SK-N-SH (cell line): ENCODE results near the gene INO80D. TPM values are rescaled to one million over a fixed set of nuclear protein-coding genes. Genes with fewer than 3 reads are reported as not detected.
A peak's percentile ranks its signal among the peaks of the same experiment; 100 is the strongest.

Experiments used
- CTCF ChIA-PET: fragments of 300-600, 350-600 bp; formaldehyde crosslinking; extraction: SDS; loops from one replicate; lab custom pipeline; 2021; lab: Yijun Ruan, JAX
- POLR2A ChIA-PET: fragments of 350-600 bp; sonication (Branson Sonifier 250); formaldehyde crosslinking; extraction: SDS; loops from one replicate; lab custom pipeline; 2020; ENCODE audit warnings: antibody characterized with exemption, inconsistent platforms; lab: Yijun Ruan, JAX
- DNase-seq: peaks from one replicate; pipeline ENCODE4 v3.0.0; 2012
- H2AFZ ChIP-seq: fragments of 200-600 bp; sonication (generic); 2 replicates; pipeline ENCODE4 v1.8.1; 2016; ENCODE audit warnings: antibody characterized with exemption, mild to moderate bottlenecking, low read depth
- H3F3A ChIP-seq: fragments of 200-600 bp; sonication (generic); replicated peaks from 2 replicates; pipeline ENCODE3; 2016; ENCODE audit warnings: antibody characterized with exemption, mild to moderate bottlenecking; ENCODE audit not compliant: insufficient read depth
- H3K27ac ChIP-seq, 2 experiments: fragments of 200-500 bp in 1 of 2; fragments of 200-600 bp in 1 of 2; sonication (Bioruptor generic) in 1 of 2; sonication (generic), shearing (Covaris generic) in 1 of 2; 2 replicates each; pipeline versions ENCODE4 v1.5.1 to v1.6.1; 2014 to 2016; ENCODE audit warnings: low read depth in 2 of 2, inconsistent platforms in 1 of 2, low read length in 1 of 2, mild to moderate bottlenecking in 1 of 2, mixed read lengths in 1 of 2
- H3K27me3 ChIP-seq: fragments of 200-600 bp; sonication (generic), shearing (Covaris generic); 2 replicates; pipeline ENCODE4 v1.6.1; 2016; ENCODE audit warnings: mixed run types; ENCODE audit not compliant: insufficient read depth
- H3K36me3 ChIP-seq, 2 experiments: fragments of 200-500 bp in 1 of 2; fragments of 200-600 bp in 1 of 2; sonication (Bioruptor generic) in 1 of 2; sonication (generic) in 1 of 2; replicated peaks in 1 of 2; 2 replicates each; pipeline versions ENCODE3 to v1.5.1; 2014 to 2016; ENCODE audit warnings: low read length in 1 of 2, mild to moderate bottlenecking in 1 of 2; ENCODE audit not compliant: insufficient read depth in 2 of 2, control insufficient read depth in 1 of 2
- H3K4me1 ChIP-seq, 2 experiments: fragments of 200-500 bp in 1 of 2; fragments of 200-600 bp in 1 of 2; sonication (Bioruptor generic) in 1 of 2; sonication (generic), shearing (Covaris generic) in 1 of 2; 2 replicates each; pipeline versions ENCODE4 v1.5.1 to v1.6.1; 2014 to 2016; ENCODE audit warnings: low read depth in 1 of 2, low read length in 1 of 2, mixed run types in 1 of 2; ENCODE audit not compliant: insufficient read depth in 2 of 2, control insufficient read depth in 1 of 2
- H3K4me2 ChIP-seq: fragments of 200-600 bp; sonication (generic), shearing (Covaris generic); 2 replicates; pipeline ENCODE4 v1.6.1; 2017; ENCODE audit warnings: mixed run types
- H3K4me3 ChIP-seq, 2 experiments: fragments of 200-500 bp in 1 of 2; fragments of 200-600 bp in 1 of 2; sonication (Bioruptor generic) in 1 of 2; sonication (generic), shearing (Covaris generic) in 1 of 2; 2 replicates each; pipeline versions ENCODE4 v1.5.1 to v1.8.1; 2014 to 2016; ENCODE audit warnings: low read depth in 2 of 2, inconsistent platforms in 1 of 2, low read length in 1 of 2, mild to moderate bottlenecking in 1 of 2, mixed read lengths in 1 of 2, moderate library complexity in 1 of 2
- H3K79me2 ChIP-seq: fragments of 200-600 bp; sonication (generic); 2 replicates; pipeline ENCODE4 v1.8.1; 2017; ENCODE audit warnings: mild to moderate bottlenecking; ENCODE audit not compliant: insufficient read depth
- H3K9ac ChIP-seq: fragments of 200-600 bp; sonication (generic); 2 replicates; pipeline ENCODE4 v1.6.1; 2017; ENCODE audit warnings: mixed run types
- H3K9me2 ChIP-seq: fragments of 200-600 bp; sonication (generic); 2 replicates; pipeline ENCODE4 v1.6.1; 2017; ENCODE audit warnings: mixed run types
- H3K9me3 ChIP-seq: fragments of 200-600 bp; sonication (generic); 2 replicates; pipeline ENCODE4 v1.6.1; 2017; ENCODE audit warnings: mixed run types, mild to moderate bottlenecking, moderate library complexity
- H4K20me1 ChIP-seq: fragments of 200-600 bp; sonication (generic); 2 replicates; pipeline ENCODE4 v1.6.1; 2017; ENCODE audit warnings: mild to moderate bottlenecking, mixed run types; ENCODE audit not compliant: insufficient read depth
- EZH2phosphoT487 ChIP-seq: fragments of 200-600 bp; sonication (generic); IDR thresholded peaks from 2 replicates; pipeline ENCODE4 v1.6.1; 2017; ENCODE audit warnings: low read depth, mixed run types, mild to moderate bottlenecking, antibody characterized with exemption, moderate library complexity, borderline replicate concordance
- FOSL2 ChIP-seq: IDR thresholded peaks from 2 replicates; pipeline ENCODE4 v1.4.0; 2012; ENCODE audit warnings: low read depth, mild to moderate bottlenecking, moderate library complexity, borderline replicate concordance
- FOXM1 ChIP-seq: IDR thresholded peaks from 2 replicates; pipeline ENCODE4 v1.4.0; 2012; ENCODE audit warnings: low read depth, mild to moderate bottlenecking
- GATA2 ChIP-seq: sonication (generic); formaldehyde crosslinking; IDR thresholded peaks from 2 replicates; pipeline ENCODE4 v1.5.0; 2020; ENCODE audit warnings: mild to moderate bottlenecking, missing genetic modification reagents
- JUND ChIP-seq: IDR thresholded peaks from 2 replicates; pipeline ENCODE4 v1.4.0; 2012
- MEF2A ChIP-seq: IDR thresholded peaks from 2 replicates; pipeline ENCODE4 v1.4.0; 2012; ENCODE audit warnings: low read depth, borderline replicate concordance
- MXI1 ChIP-seq: IDR thresholded peaks from 2 replicates; pipeline ENCODE4 v1.6.1; 2012; ENCODE audit warnings: mild to moderate bottlenecking, low read depth, low read length, improper control_type of control experiment
- TAF1 ChIP-seq: IDR thresholded peaks from 2 replicates; pipeline ENCODE4 v1.6.1; 2012; ENCODE audit warnings: low read depth, mild to moderate bottlenecking, low read length, moderate library complexity, borderline replicate concordance
- WGBS: methylation state at CpG from one replicate; pipeline ENCODE4 v1.1.6; 2017; ENCODE audit warnings: low lambda C conversion rate; 5-methylcytosine and 5-hydroxymethylcytosine counted together
- polyA plus RNA-seq, 3 experiments: library from polyadenylated mRNA; depleted of rRNA; stranded (reverse); fragments of >200 nt; gene quantifications; 2 replicates each; pipeline ENCODE4 v1.2.3, GENCODE V29; 2012
- TF ChIP-seq, protein P1 (sequence below): IDR thresholded peaks from 2 replicates; pipeline ENCODE4; 2012

Gene INO80D
- polyA plus RNA-seq, 1 of the 3 experiments (the other 2 are of a cell fraction) = 0.69 TPM

DNA sequence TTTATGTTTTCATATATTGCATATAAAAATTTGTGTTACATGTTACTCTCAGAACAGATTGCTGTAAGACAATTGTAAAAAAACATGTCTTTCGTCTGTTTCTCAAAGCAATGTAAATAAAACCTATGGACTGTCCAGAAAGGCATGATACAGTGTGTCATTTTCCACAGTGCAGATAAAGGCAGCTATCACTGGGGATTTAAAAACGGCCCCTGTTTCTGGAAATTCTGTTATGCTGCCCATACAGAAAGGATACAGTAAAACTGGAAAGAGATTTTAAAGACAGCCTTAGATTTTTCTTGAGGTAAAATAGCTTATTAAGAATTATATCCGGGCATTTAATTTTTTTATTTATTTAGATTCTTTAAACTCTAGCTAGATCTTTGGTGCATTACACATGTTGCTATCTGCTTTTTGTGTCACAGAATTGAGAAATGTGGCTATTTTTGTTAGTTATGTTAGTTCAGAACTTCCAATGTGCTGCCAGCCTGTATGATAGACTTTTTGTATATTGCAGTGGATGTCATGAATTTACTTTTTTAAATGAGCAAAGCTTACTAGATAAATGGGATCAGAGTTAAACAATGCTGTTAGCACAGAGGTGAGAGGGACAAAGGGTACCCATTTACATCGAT lies 859 bp upstream of the INO80D start:
- peak overlapping the region; percentile 99 for H3K9ac ChIP-seq
- H3K4me2 ChIP-seq = peak overlapping the region; percentile 96
- no peaks in the 10 kb centered on the region for H3K27me3 ChIP-seq
- H3K4me3 ChIP-seq = peak overlapping the region; percentile 78 to 86
- ChIA-PET POLR2A (interaction anchor here (1.0 kb wide), 1 partner anchor 73 kb away, joined by 7 read pairs; the partner anchor contains the start of genes EEF1B2 and NDUFS1), CTCF (interaction anchor here (0.6 to 1.8 kb wide), 6 partner anchors 10 to 58 kb away, joined by 3 to 12 read pairs (median 6); no protein-coding TSS in a partner anchor)
- H3K36me3 ChIP-seq = no peaks in the 10 kb centered on the region
- H4K20me1 ChIP-seq = no peaks in the 10 kb centered on the region
- peaks cover 64% of the 10 kb centered on the region for H3K79me2 ChIP-seq
- peak overlapping the region; percentile 98 to 99 for H3K27ac ChIP-seq
- H3K9me2 ChIP-seq = no peaks in the 10 kb centered on the region
- 10% methylated on average over 4 of the region's 4 CpGs for WGBS
- peak; percentile 44 for DNase-seq
- no peak for TF ChIP-seq FOXM1
- peak; percentile 89 for TF ChIP-seq MXI1
- peaks cover 0 to 5% of the 10 kb centered on the region in 2 experiments; a peak in 2 of 4 replicates for H3K4me1 ChIP-seq
- H3K9me3 ChIP-seq = no peaks in the 10 kb centered on the region
- H2AFZ ChIP-seq = peak overlapping the region; percentile 100
- peaks cover 25% of the 10 kb centered on the region for H3F3A ChIP-seq

DNA sequence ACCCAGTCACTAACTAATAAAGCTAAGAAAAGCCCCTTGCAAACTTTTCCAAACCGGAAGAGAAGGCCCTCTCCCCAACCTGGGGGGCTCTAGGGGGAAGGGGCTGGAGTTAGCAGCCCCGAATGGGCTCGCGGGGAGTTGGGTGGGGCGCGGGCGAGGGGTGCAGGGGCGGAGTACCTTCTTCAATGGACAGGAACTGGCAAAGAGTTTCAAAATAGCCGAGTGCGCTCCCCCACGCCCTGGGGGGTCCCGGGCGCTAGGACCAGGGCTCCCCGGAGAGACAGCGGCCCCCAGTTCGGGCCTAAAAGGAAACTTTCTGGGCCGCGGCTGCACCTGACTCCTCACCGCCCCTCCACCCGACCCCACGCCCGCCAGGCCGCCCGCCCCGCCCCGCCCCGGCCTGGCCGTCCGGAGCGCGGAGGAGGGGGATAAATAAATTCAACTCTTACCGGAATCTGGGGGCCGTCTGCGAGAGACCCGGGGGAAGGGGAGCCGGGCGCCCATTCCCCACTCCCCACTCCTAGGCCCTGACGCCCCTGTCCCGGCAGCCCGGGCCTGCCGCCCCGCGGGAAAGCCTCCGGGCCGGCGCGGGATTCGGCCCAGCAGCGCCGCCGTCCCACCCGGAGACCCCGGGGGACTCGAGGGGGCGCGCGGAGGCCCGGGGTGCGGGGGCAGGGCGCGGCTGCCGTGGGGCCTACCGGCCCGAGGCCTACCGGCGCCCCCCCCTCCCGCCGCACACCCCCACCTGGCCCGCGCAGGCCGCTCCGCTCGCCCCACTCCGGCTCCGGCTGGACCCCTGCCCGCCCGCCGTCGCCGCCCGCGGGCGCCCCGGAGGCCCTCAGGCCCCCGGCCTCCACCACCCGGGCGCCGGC lies 868 bp downstream of the INO80D start:
- DNase-seq = peak; percentile 77
- 0% methylated on average over 6 of the region's 88 CpGs for WGBS
- CTCF ChIA-PET = interaction anchor here (0.6 to 1.9 kb wide), 7 partner anchors 8 to 125 kb away, joined by 3 to 12 read pairs (median 7); no protein-coding TSS in a partner anchor

More for the DNA sequence above, 868 bp downstream of the INO80D start:
- TF ChIP-seq TAF1 = 0 out of 2 replicates have a peak, but pooled peaks have one; percentile 19
- no peak for TF ChIP-seq MEF2A
- no peak for TF ChIP-seq JUND
- no peak for TF ChIP-seq GATA2 (CRISPR knock-in tag)
- TF ChIP-seq FOSL2 = no peak
- TF ChIP-seq, protein P1, sequence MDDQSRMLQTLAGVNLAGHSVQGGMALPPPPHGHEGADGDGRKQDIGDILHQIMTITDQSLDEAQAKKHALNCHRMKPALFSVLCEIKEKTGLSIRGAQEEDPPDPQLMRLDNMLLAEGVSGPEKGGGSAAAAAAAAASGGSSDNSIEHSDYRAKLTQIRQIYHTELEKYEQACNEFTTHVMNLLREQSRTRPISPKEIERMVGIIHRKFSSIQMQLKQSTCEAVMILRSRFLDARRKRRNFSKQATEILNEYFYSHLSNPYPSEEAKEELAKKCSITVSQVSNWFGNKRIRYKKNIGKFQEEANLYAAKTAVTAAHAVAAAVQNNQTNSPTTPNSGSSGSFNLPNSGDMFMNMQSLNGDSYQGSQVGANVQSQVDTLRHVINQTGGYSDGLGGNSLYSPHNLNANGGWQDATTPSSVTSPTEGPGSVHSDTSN = no peak
- no peak for TF ChIP-seq EZH2phosphoT487
- no peaks in the 10 kb centered on the region for H4K20me1 ChIP-seq
- no peaks in the 10 kb centered on the region for H3K9me3 ChIP-seq
- peak overlapping the region; percentile 98 to 99 for H3K27ac ChIP-seq
- peak overlapping the region; percentile 86 for H3K4me2 ChIP-seq
- H3K9ac ChIP-seq = peak overlapping the region; percentile 99
- H3K9me2 ChIP-seq = no peaks in the 10 kb centered on the region
- peaks cover 0 to 5% of the 10 kb centered on the region in 2 experiments; a peak in 2 of 4 replicates for H3K4me1 ChIP-seq
- H3K79me2 ChIP-seq = peaks cover 77% of the 10 kb centered on the region
- peaks cover 28% of the 10 kb centered on the region for H3F3A ChIP-seq
- POLR2A ChIA-PET = interaction anchor here (0.6 to 1.0 kb wide), 4 partner anchors 34 to 74 kb away, joined by 3 to 7 read pairs (median 4); partner anchors contain the start of genes EEF1B2 and NDUFS1
- H2AFZ ChIP-seq = peak overlapping the region; percentile 54
- H3K4me3 ChIP-seq = peak overlapping the region; percentile 78 to 86
- H3K36me3 ChIP-seq = no peaks in the 10 kb centered on the region
- H3K27me3 ChIP-seq = no peaks in the 10 kb centered on the region
